GM18507 (cell line): ENCODE data around the gene OVAAL.

Experiments used
- DNase-seq: peaks from one replicate; pipeline ENCODE4 v3.0.0; 2011; ENCODE audit warnings: low read depth; ENCODE audit not compliant: insufficient read length; ENCODE audit errors: extremely low spot score
- FAIRE-seq: peaks from 2 replicates; lab custom pipeline; 2011; peaks lifted over from hg19 to GRCh38; lab: Jason Lieb, UNC

OVAAL gene

DNA sequence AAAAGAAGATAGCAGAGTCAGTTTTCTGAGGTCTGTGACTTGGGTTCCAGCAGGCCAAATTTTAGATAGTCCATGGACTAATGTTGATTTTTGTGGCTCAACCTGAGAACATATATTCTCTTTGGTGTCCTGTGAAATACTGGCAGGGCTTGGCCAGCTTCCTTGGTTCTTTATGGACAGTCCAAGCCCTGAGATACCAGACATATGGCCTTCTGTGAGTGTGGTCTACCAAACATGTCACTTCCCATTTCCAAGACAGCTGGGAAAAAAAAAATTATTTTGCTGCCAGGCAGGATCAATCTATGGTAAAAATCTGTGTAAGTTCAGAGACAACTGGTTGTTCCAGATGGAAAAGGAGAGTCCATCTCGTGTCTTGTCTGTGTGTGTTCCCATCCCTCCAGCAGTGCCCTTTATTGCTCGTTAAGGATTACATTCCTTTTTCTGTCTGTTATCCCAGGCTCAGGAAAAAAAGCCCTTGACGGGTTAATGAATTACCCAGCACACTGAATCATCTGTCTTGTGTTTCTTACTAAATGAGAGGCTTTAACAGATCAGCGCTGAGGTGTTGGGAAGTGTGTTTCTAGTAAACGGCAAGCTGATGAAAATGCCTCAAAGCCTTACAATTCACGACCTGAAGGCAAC lies 39.7 kb downstream of the OVAAL start:
- DNase-seq: no peak

DNA sequence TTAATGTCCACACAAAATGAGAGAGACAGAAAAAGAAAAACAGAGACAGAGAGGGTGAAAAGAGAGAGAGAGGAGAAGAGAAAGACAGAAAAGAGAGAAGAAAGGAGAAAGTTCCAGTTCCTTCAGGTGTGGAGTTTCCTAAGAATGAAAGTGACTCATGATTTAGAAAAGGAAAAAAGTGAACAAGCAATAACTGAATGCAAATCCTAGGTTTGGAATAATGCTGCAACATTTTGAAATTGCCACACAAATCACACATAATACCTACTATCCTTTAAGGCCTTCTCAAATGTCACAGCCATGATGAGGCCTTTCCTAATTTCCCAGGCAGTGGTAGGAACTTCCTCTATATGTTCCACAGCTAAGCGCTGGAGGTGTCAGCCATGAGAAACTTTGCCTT lies 41.6 kb downstream of the OVAAL start:
- FAIRE-seq (no peak), DNase-seq (no peak)

More for the DNA sequence above, 39.7 kb downstream of the OVAAL start:
- FAIRE-seq: no peak

DNA sequence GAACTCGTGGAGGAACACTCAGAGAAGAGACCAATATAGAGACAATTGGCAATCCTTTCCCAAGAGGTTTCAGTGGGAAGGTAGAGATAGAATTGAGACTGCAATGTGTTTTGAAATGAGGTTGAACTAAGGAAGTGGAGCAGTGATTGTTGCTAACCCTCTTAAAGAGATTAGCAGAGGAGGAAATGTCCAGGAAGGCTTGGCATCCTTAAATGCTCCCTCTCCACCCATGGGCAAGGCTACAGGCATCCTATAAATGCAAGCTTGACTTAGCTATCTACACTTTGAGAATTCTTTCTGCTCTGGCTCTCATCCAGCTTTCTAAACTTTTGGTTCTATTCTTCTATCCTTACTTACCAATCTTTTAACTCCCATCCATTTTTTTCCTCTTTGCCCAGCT lies 42.7 kb downstream of the OVAAL start:
- FAIRE-seq (no peak), DNase-seq (no peak)

DNA sequence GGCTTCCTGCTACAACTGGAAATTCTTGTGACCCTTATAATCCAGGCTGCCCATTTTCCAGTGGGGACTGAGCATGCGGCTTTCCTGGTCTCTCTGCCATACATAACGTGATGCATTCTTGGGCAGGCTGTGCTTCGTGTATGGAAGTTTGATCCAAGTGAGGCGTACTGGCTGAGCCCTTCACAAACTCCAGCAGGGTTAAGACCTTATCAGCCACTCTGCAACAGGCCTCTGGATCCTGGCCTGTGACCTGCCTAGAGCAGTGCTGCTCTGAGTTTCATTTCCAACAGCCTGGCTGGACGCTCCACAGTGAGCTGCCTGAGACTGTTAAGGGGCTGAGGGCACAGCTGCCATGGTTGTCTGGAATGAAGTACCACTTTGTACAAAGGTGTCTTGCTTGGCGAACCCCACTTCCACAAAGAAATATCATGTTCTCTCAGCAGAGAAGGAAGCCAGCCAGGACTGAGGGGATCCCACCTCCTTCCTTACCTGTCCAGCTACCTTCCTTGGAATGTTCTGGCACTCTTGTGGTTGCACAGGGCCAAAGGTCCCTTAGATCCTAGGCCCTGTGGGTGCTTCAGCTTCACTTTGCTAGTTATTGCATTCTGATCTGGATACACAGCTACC lies 44.6 kb downstream of the OVAAL start:
- DNase-seq (no peak), FAIRE-seq (no peak)

DNA sequence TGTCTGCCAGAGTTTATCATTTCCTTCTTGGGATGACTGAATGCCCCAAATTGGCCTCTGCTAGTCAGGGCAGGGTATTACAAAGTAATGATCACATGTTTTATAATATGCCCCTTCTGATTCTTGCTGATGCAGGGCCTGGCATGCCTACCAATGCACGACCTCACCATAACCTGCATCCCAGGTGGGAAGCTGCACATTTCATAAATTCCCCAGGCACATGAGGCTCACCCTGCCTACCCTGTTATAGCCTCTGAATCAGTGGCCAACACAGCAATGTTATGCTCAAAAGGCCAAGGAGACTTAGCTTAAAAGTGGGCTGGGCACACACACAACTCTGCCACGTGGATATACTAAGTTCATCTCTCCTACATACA lies 45.1 kb downstream of the OVAAL start:
- DNase-seq (no peak), FAIRE-seq (no peak)

DNA sequence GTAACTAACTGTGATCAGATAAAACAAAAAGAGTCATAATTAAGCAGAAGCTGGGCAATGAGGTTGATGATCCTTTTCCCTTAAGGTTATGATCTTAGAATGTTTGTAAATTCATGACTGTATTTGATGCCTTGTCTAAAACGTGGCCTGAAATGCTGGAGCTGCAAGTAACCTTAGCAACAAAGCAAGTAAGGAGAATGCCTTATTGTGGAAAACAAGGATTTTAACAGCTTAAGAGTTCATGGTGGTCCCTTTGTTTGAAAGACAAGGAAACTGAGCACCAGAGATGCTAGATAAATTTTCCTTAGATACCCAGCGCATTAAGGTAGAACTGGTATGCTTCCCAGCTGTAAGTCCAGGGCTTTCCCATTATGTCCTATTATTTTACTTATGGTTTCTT lies 47.4 kb downstream of the OVAAL start:
- no peak for DNase-seq
- FAIRE-seq: no peak

DNA sequence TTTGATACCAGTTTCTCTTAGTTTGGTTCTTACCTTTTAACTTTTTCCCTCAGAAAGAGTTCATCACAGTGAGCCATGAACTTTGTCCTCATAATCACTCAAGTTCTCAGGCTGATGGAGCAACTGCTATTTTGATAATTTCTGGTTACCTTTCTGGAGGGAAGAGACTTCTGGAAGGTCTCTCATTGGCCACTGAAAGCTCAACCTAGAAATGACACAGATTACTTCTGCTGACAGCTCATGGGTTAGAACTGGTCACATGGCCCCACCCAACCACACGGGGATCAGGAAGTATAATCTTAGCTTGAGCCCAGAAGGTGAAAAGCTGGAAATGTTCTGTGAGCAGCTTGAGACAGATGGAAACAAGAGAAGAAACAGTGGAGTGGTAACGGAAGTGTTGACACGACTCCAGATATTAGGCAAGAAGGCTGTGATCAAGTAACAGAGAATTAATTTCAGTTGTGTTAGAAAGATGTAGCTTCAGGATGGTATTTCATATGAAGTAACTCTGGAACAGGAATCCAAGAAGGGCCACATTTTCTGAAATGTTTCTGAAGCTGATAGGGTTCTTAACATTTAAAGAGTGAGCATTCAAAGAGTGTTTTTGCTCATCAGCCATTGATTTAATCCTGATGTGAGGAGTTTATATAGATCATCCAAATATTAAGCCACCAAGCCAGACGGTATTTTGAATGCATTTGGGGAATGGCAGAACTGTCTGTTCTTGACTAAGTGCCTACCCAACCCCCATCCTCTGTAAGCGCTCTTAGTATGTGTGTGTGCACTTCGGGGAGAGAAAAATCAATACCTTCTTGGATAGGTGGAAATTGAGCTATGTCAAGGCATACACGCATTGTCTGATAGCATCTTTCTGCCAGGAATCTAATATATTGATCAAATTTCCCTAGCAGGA lies 51.1 kb downstream of the OVAAL start:
- DNase-seq (no peak), FAIRE-seq (no peak)

DNA sequence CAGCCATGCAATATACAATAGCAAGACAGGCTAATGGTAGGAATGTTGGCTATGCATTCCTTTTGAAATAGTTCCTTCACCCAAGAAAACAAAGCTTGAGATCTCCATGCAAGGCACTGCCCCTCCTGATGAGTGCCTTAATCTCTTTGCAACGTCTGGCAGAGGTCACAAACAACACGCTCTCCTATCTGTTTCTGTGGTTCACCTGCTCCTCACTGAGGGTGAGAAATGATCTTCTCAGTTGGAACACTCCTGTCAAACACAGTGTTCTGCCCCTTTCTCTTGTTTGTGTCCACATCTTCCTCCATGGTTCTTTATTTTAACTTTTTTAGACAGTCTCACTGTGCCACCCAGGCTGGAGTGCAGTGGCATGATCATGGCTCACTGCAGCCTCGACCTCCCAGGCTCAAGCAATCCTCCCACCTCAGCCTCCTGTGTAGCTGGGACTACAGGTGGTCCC lies 51.8 kb downstream of the OVAAL start:
- FAIRE-seq: no peak
- no peak for DNase-seq

DNA sequence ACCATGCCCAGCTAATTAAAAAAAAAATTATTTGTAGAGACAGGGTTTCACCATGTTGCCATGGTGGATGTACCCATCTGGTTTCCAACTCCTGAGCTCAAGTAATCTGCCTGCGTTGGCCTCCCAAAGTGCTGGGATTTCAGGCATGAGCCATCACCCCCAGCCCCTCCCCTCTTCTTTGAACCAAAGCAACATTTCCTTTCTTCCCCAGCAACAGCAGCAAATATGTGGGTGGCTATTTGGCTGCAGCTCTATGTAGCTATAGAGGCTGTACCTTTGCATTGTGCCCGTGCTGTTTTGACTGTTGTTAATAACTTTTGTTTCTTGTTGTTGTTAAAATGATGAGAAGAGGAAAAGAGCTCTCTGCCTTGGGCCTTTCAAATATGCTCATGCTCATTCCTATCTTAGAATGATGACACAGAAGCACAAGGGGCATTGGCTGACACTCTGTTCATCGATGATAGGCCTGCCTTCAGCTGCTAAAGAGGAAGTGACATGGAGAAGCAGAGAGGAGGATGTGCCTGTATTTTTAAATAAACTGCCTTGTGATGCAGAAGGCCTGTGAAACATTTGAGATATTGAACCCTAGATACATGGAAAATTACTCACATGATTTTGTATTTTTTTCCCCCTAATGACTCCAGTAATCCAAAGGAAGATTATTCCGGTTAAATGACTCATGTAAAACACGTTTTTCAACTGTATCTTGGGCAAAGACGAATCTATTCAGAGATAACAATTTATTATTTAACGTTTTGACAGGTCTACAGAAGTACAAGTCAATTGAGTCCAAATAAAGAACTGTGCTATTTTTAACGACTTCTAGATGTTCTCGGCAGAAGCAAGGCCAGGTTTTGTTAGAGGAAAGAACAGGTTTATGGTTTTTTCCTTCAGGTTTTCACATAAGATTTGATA lies 52.5 kb downstream of the OVAAL start:
- DNase-seq (no peak), FAIRE-seq (no peak)

DNA sequence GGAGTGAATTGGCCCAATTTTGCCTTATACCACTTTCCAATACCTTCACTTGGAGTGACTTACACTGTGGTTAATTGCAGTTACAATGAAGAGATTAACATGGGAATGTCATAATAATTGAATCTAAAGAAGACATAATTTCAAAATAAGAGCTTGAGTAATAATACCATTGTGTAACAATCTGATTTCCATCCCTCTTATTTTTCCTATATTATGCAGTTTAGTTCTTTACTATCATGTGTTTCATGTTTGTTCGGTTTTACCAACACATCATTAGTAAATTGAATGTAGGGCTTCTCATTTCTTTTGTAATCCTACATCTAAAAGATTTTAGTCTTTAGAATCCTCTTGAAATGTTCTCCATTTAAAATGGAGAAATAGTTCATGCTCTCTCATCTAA lies 53.9 kb downstream of the OVAAL start:
- no peak for DNase-seq
- no peak for FAIRE-seq

DNA sequence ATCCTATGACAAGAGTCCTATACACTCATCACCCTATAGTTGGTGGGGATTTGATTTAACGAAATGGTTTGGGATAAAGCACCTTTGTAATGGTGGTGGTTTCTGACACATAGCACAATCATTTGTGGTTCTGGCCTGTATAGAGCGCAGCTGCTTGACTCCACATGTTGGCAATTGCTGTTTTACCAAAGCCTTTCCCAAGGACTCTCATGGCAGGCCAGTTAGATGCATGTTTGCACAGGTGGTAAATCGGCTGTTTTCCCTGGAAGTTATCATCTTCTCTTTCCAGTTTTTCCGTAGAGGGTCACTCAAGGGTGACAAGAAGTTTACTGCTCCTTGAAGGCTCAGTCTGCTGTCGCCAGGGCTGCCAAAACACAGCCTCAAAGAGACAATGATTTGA lies 56.0 kb downstream of the OVAAL start:
- DNase-seq (no peak), FAIRE-seq (no peak)

DNA sequence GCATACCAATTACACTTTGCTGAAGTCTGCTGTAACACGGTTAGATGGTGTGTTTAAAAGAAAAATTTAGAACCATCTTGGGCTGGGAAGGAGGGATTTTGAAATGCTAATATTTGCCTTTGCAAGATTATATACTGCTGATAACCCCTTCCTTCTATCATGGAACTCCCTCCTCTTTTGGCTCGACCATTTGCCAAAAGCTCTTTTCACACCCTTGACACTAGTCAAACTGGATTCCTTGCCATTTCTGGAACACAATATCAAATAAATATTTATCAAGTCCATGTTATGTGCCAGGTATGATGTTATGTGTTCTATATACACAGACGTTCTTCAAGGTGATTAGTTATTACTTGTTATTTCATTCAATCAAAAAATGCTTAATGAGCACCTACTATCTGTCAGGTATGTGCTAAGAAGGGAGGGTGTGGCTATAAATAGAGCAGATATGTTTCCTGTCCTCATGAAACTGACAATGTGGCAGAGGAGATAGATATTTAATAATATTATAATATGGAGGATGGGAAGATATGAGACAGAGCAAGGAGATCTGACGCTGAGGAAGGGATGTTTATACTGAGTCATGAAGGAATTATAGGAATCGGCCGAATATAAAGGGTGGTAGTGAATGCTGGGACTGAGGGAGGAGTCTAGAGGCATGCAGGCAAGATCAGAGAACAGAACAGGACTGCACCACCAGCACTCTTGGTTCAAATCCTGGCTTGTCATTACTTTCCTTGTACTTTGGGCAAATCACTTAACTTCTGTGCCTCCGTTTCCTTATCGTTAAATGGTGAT lies 56.9 kb downstream of the OVAAL start:
- FAIRE-seq: no peak

More for the DNA sequence above, 56.9 kb downstream of the OVAAL start:
- DNase-seq: no peak
